ENCODE measurements around the gene FN1. TPM values are rescaled to one million over a fixed set of nuclear protein-coding genes. Genes with fewer than 3 reads are reported as not detected.

FN1 gene
- total and polyA plus RNA-seq, 3 donors from 2014 or later: 36.8 to 245 (median 66.3) TPM

DNA sequence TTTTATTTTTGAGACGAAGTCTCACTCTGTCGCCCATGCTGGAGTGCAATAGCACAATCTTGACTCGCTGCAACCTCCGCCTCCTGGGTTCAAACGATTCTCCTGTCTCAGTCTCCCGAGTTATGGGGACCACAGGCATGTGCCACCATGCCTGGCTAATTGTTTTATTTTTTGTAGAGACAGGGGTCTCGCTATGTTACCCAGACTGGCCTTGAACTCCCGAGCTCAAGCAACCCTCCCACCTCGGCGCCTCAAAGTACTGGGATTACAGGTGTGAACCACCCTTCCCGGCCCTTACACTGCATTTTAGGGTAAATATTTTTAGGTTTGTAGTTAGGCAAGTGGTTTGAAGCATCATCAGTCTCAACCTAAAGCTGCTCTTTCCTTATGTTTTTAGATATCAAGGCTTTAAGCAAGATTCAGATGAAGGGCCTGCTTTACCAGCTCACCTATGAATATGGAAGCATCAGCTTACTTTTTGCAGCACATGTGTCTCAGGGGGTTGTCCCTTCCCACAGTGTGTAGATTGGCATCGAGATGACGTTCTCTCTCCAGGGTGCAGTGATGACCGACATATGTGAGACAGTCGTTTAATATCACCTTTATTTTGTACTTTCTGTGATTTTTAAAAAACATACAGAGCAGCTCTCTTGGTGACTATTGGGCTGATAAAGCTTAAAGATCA lies 76.8 kb downstream of the FN1 start:
- no peak for DNase-seq
- intact Hi-C loops (cut with DNase I; ENCODE audit: low total_unique reads): no loop called here
- H3K27me3 ChIP-seq: no peaks in the 10 kb centered on the region
- no peaks in the 10 kb centered on the region for H3K9me3 ChIP-seq
- 92% methylated on average over 15 of the region's 15 CpGs for WGBS, 2 donors
- TF ChIP-seq, protein P1, sequence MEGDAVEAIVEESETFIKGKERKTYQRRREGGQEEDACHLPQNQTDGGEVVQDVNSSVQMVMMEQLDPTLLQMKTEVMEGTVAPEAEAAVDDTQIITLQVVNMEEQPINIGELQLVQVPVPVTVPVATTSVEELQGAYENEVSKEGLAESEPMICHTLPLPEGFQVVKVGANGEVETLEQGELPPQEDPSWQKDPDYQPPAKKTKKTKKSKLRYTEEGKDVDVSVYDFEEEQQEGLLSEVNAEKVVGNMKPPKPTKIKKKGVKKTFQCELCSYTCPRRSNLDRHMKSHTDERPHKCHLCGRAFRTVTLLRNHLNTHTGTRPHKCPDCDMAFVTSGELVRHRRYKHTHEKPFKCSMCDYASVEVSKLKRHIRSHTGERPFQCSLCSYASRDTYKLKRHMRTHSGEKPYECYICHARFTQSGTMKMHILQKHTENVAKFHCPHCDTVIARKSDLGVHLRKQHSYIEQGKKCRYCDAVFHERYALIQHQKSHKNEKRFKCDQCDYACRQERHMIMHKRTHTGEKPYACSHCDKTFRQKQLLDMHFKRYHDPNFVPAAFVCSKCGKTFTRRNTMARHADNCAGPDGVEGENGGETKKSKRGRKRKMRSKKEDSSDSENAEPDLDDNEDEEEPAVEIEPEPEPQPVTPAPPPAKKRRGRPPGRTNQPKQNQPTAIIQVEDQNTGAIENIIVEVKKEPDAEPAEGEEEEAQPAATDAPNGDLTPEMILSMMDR (IDR thresholded peaks at IDR 0.05): no peak
- no peak for TF ChIP-seq POLR2A (IDR thresholded peaks at IDR 0.05)
- no peaks in the 10 kb centered on the region for H3K36me3 ChIP-seq (ENCODE audit: low read depth, missing control alignments)
- no peaks in the 10 kb centered on the region for H3K4me1 ChIP-seq
- H3K27ac ChIP-seq: no peak overlapping the region
- H3K4me3 ChIP-seq: no peak overlapping the region

DNA sequence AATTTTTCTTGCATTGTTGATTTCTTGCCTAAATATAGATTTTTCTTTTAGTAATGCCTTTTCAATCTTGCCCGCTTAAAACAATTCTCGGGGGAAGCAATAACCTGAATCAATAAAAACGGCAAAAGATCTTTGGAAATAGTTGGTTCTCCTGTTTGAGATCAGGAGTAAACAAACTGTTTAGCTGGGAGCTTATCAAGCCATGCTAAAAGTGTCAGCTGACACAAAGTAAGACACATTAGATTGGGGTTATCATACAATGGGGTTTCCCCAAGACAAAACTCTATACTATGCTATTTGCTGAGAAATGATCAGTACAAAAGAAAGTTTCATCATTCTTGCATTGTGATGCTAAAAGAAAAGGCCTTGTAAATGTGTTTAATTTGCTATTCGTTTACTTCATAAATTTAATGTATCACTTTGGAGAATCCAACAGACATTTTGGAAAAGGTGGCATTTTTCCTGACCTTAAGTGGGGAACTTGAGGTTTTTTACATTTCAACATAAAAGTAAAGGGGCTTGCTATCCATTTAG lies 77.5 kb downstream of the FN1 start:
- H3K4me1 ChIP-seq: no peaks in the 10 kb centered on the region
- WGBS, 2 donors: 92 to 94% methylated on average over 4 of the region's 4 CpGs
- DNase-seq: no peak

DNA sequence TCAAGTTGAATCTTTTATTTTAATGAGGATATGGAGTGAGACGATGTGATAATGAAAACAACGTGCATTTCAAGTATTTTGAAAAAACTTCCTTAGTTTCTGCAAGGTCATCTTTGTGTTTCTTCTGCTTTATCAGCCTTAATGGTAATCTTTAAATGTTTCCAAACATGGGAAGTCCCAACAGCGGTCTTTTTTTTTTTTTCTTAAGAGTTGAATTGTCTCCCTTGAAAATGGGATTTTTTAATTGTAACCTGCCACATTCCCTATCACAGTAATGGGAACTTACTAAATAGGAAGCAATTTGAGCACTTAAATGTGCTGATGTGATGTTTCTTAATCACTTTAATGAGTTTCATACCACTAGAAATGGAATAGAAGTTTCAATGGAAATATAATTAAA lies 78.2 kb downstream of the FN1 start:
- TF ChIP-seq, protein P1 (IDR thresholded peaks at IDR 0.05): no peak
- TF ChIP-seq POLR2A (IDR thresholded peaks at IDR 0.05): no peak
- Histone ChIP-seq H3K4me3 (no peak overlapping the region), H3K9me3 (no peaks in the 10 kb centered on the region), H3K27ac (no peak overlapping the region), H3K36me3 (ENCODE audit: low read depth, missing control alignments) (no peaks in the 10 kb centered on the region), H3K27me3 (no peaks in the 10 kb centered on the region), H3K4me1 (no peaks in the 10 kb centered on the region)
- intact Hi-C loops (cut with DNase I; ENCODE audit: low total_unique reads): no loop called here
- 39 to 48% methylated on average over 3 of the region's 3 CpGs for WGBS, 2 donors
- no peak for DNase-seq

More for the DNA sequence above, 77.5 kb downstream of the FN1 start:
- Histone ChIP-seq H3K36me3 (ENCODE audit: low read depth, missing control alignments) (no peaks in the 10 kb centered on the region), H3K4me3 (no peak overlapping the region), H3K27me3 (no peaks in the 10 kb centered on the region), H3K9me3 (no peaks in the 10 kb centered on the region), H3K27ac (no peak overlapping the region)
- no peak for TF ChIP-seq POLR2A (IDR thresholded peaks at IDR 0.05)
- TF ChIP-seq, protein P1 (IDR thresholded peaks at IDR 0.05): no peak
- intact Hi-C loops (cut with DNase I; ENCODE audit: low total_unique reads): no loop called here

DNA sequence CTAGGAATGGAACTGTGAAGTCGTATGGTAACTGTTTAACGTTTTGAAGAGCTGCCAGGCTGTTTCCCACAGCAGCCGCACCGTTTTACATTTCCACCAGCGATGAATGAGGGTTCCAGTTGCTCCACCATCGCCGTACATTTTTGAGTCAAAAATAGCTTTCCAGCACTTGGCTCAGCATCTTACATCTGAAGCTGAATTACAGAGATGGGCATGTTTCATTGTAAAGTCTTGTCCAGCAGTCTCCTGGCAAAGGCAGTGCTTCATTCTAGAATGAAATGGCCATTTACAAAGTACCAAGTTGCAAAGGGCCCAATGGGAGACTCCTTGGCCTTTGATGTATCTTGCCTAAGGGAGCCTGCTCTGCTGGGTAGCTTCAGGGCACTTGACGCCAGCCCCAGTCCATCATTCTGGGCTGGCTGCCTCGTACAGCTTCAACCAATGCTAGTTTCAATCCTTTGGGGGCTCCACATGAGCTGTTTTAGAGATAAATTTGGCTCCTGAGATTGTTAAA lies 78.9 kb downstream of the FN1 start:
- no peaks in the 10 kb centered on the region for H3K36me3 ChIP-seq (ENCODE audit: low read depth, missing control alignments)
- no peaks in the 10 kb centered on the region for H3K4me1 ChIP-seq
- no peaks in the 10 kb centered on the region for H3K9me3 ChIP-seq
- H3K27me3 ChIP-seq: no peaks in the 10 kb centered on the region
- H3K27ac ChIP-seq: no peak overlapping the region
- DNase-seq: no peak
- TF ChIP-seq POLR2A (IDR thresholded peaks at IDR 0.05): no peak
- TF ChIP-seq, protein P1 (IDR thresholded peaks at IDR 0.05): no peak
- 83 to 86% methylated on average over 9 of the region's 9 CpGs for WGBS, 2 donors
- H3K4me3 ChIP-seq: no peak overlapping the region
- intact Hi-C loops (cut with DNase I; ENCODE audit: low total_unique reads): no loop called here

All from testis (tissue), 3 donors.